Kidney epithelial cell (primary cell): ENCODE results near the gene FAM53B. TPM values are rescaled to one million over a fixed set of nuclear protein-coding genes. Genes with fewer than 3 reads are reported as not detected.

Source experiments
- DNase-seq: peaks from one replicate; pipeline ENCODE4 v3.0.0-alpha.2; 2010; ENCODE audit warnings: low read depth
- H3K27me3 ChIP-seq: 2 replicates; pipeline ENCODE4 v1.6.0; 2011; ENCODE audit warnings: low read length; ENCODE audit not compliant: control insufficient read depth, insufficient read depth
- H3K36me3 ChIP-seq: 2 replicates; pipeline ENCODE4 v1.5.1; 2011; ENCODE audit warnings: low read length; ENCODE audit not compliant: control insufficient read depth, insufficient read depth
- H3K4me3 ChIP-seq: 2 replicates; pipeline ENCODE4 v1.5.1; 2011; ENCODE audit warnings: low read depth, mild to moderate bottlenecking, control low read depth, low read length
- CTCF ChIP-seq: IDR thresholded peaks from 2 replicates; pipeline ENCODE4 v1.5.1; 2011; ENCODE audit warnings: mild to moderate bottlenecking, moderate library complexity, low read length, control low read depth, inconsistent platforms; ENCODE audit not compliant: insufficient read depth, poor library complexity, severe bottlenecking
- total RNA-seq: library from RNA; depleted of rRNA; stranded (reverse); fragments of >200 nt; gene quantifications from 2 replicates; pipeline ENCODE4 v1.2.3, GENCODE V29; 2015

Gene FAM53B
- total RNA-seq, 1 donor from 2014 or later = 16.1 TPM

- TF ChIP-seq CTCF = no peak
- Histone ChIP-seq H3K4me3 (no peak overlapping the region), H3K27me3 (no peaks in the 10 kb centered on the region), H3K36me3 (peaks cover 3% of the 10 kb centered on the region)
- no peak for DNase-seq
Measured at GRCh38 chr10:124680675-124681074, 63.5 kb downstream of the FAM53B start.

- DNase-seq = no peak
Measured at GRCh38 chr10:124679401-124679800, 64.8 kb downstream of the FAM53B start.

GRCh38 chr10:124678557-124679240 lies 65.5 kb downstream of the FAM53B start:
- DNase-seq = no peak
- no peak overlapping the region for H3K4me3 ChIP-seq
- H3K27me3 ChIP-seq = no peaks in the 10 kb centered on the region
- TF ChIP-seq CTCF = no peak
- peaks cover 3% of the 10 kb centered on the region for H3K36me3 ChIP-seq

More at GRCh38 chr10:124679401-124679800, 64.8 kb downstream of the FAM53B start:
- no peak overlapping the region for H3K4me3 ChIP-seq
- no peaks in the 10 kb centered on the region for H3K27me3 ChIP-seq
- no peak for TF ChIP-seq CTCF
- H3K36me3 ChIP-seq = peaks cover 3% of the 10 kb centered on the region

- Histone ChIP-seq H3K36me3 (peaks cover 3% of the 10 kb centered on the region), H3K27me3 (no peaks in the 10 kb centered on the region), H3K4me3 (no peak overlapping the region)
- TF ChIP-seq CTCF = no peak
- DNase-seq = no peak
Measured at GRCh38 chr10:124677749-124678556, 66.2 kb downstream of the FAM53B start.

- no peak for TF ChIP-seq CTCF
- Histone ChIP-seq H3K36me3 (peaks cover 3% of the 10 kb centered on the region), H3K4me3 (no peak overlapping the region), H3K27me3 (no peaks in the 10 kb centered on the region)
- DNase-seq = no peak
Measured at GRCh38 chr10:124677293-124677699, 66.9 kb downstream of the FAM53B start.
